ENCODE measurements around the gene C5orf34.

- TF ChIP-seq CTCF (IDR thresholded peaks at IDR 0.05) (no peak), POLR2A (IDR thresholded peaks at IDR 0.05) (no peak), EP300 (IDR thresholded peaks at IDR 0.05) (no peak)
Observed at GRCh38 chr5:43555895-43556606, 41.1 kb upstream of the C5orf34 start.
